ENCODE data around the gene SMDT1.
"Not testable (repeated sequence)": the region's sequence is repeated elsewhere in the genome, so short reads cannot be mapped to it uniquely, and the experiment has no call there.

The SMDT1 gene

GRCh38 chr22:42070517-42071422 is 8.7 kb upstream of the SMDT1 start, which contains the start of gene NAGA:
Gene NAGA, minus strand, starts transcription at chr22:42070812. Its CDS starts 515 bp downstream, at chr22:42070297.
- DNase-seq (ENCODE audit: low spot score), result peak; percentile 98

GRCh38 chr22:42071508-42071907 is 8.0 kb upstream of the SMDT1 start:
- not testable (repeated sequence) for DNase-seq (ENCODE audit: low spot score)

- no peak for DNase-seq (ENCODE audit: low spot score)
Measured at GRCh38 chr22:42072606-42073330, 6.7 kb upstream of the SMDT1 start.

GRCh38 chr22:42073621-42074041 is 5.9 kb upstream of the SMDT1 start:
- DNase-seq (ENCODE audit: low spot score), result no peak

GRCh38 chr22:42074132-42074811 is 5.2 kb upstream of the SMDT1 start, which contains the start of gene PHETA2:
Gene PHETA2, plus strand, starts transcription at chr22:42074248. Its CDS starts 3,046 bp downstream, at chr22:42077294.
- DNase-seq (ENCODE audit: low spot score), result peak; percentile 56

GRCh38 chr22:42074846-42075676 is 4.4 kb upstream of the SMDT1 start:
- no peak for DNase-seq (ENCODE audit: low spot score)

- no peak for DNase-seq (ENCODE audit: low spot score)
Measured at GRCh38 chr22:42076764-42077485, 2.6 kb upstream of the SMDT1 start.

GRCh38 chr22:42077486-42078125 is 1.9 kb upstream of the SMDT1 start:
- no peak for DNase-seq (ENCODE audit: low spot score)

- DNase-seq (ENCODE audit: low spot score), result no peak
Measured at GRCh38 chr22:42078469-42079318, 806 bp upstream of the SMDT1 start.

GRCh38 chr22:42080287-42080686 is 787 bp downstream of the SMDT1 start:
- DNase-seq (ENCODE audit: low spot score), result no peak

GRCh38 chr22:42083119-42083518 is 3.6 kb downstream of the SMDT1 start:
- no peak for DNase-seq (ENCODE audit: low spot score)

GRCh38 chr22:42084874-42085273 is 5.4 kb downstream of the SMDT1 start:
- DNase-seq (ENCODE audit: low spot score), result no peak

- no peak for DNase-seq (ENCODE audit: low spot score)
Measured at GRCh38 chr22:42086051-42086450, 6.6 kb downstream of the SMDT1 start.

- DNase-seq (ENCODE audit: low spot score), result peak; percentile 99
Measured at GRCh38 chr22:42090596-42091454, 11.3 kb downstream of the SMDT1 start, which contains the start of gene NDUFA6. Gene NDUFA6, minus strand, starts transcription at chr22:42090772. Its CDS starts 28 bp downstream, at chr22:42090744.

- DNase-seq (ENCODE audit: low spot score), result no peak
Measured at GRCh38 chr22:42091455-42091782, 11.9 kb downstream of the SMDT1 start.

GRCh38 chr22:42101199-42101598 is 21.7 kb downstream of the SMDT1 start:
- no peak for DNase-seq (ENCODE audit: low spot score)

- DNase-seq (ENCODE audit: low spot score), result not testable (repeated sequence)
Measured at GRCh38 chr22:42104332-42104860, 24.9 kb downstream of the SMDT1 start.

- no peak for DNase-seq (ENCODE audit: low spot score)
Measured at GRCh38 chr22:42108848-42109247, 29.3 kb downstream of the SMDT1 start.
